ENCODE results near the gene CLEC3B. TPM values are rescaled to one million over a fixed set of nuclear protein-coding genes. Genes with fewer than 3 reads are reported as not detected.

CLEC3B gene
- total RNA-seq, 2 donors from 2014 or later, result 0.25 TPM; not detected in 1

DNA sequence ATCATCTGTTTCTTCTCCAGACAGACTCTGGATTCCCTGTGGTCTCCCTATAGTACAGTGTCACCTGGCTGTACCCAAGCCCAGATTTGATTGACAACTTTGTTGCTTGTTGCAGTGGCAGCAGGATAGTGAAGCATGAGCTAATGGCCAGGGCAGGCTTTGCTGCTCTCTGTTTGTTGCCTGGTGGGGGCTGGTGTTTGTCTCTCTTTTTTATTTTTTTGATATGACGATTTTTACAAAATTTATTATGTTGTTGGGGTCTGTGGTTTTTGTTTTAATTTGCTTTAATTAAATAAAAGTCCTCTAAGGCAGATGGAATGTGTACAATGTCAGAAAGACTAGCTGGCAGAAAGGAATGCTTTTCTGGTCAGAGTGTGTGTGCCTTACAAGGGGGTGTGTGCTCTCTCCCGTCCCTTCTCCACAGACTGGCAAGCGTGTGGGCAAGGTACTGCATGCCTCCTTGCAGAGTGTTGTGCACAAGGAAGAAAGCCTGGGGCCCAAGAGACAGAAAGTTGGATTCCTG lies 15.2 kb upstream of the CLEC3B start:
- ATAC-seq (replicated peaks in 1 of 2) (no peak), DNase-seq (no peak)
- no peak overlapping the region for H3K4me3 Mint-ChIP-seq
- H3K4me1 Mint-ChIP-seq (ENCODE audit: low read depth), result peaks cover 13% of the 10 kb centered on the region
- H3K27me3 Mint-ChIP-seq (ENCODE audit: low read depth), result no peaks in the 10 kb centered on the region
- H3K27ac Mint-ChIP-seq, result peak overlapping the region; percentile 65
- H3K9me3 Mint-ChIP-seq, result no peaks in the 10 kb centered on the region
- H3K36me3 Mint-ChIP-seq (ENCODE audit: insufficient read depth in 2 of 2), result peaks cover 5 to 33% of the 10 kb centered on the region in 2 donors

DNA sequence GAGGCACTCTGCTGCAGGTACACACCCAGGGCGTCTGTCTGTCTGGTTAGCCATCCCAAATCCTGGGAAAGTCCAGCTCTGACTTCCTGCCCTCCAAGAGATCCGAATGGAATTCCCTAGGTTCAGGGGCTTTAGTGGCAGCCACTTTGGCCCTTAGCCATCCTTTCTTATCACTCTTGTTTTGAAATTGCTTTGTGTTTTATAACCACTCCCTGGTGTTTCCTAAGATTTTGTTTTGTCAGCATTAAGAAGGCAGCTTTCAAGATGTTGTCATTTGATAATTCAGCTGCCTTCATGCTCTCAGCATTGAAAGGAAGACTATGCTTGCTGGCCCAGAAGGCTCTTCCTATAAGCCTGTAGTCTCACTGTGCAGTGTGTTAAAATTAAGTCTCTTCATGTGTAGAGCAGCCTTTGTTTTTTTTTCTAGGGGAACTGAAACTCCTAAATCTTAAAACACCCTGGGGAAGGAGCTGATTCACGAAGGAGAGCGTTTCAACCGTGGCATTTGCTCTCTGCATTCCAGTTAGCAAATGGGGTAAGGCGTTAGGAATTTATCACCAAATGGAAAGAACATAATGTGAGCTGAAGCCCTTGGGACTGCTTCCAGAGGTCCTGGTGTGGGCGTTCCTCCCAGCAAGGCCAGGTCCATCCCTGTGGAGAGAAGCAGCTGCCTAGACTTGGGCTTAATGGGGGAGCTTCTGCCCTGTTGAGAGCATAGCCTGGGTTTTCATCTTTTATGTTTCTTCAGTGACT lies 14.2 kb upstream of the CLEC3B start:
- DNase-seq (no peak), ATAC-seq (replicated peaks in 1 of 2) (no peak)
- H3K36me3 Mint-ChIP-seq (ENCODE audit: insufficient read depth in 2 of 2), result peaks cover 5 to 34% of the 10 kb centered on the region in 2 donors
- no peak overlapping the region for H3K4me3 Mint-ChIP-seq
- no peaks in the 10 kb centered on the region for H3K9me3 Mint-ChIP-seq
- H3K27ac Mint-ChIP-seq, result peak overlapping the region; percentile 17
- H3K4me1 Mint-ChIP-seq (ENCODE audit: low read depth), result peaks cover 8% of the 10 kb centered on the region
- no peaks in the 10 kb centered on the region for H3K27me3 Mint-ChIP-seq (ENCODE audit: low read depth)

GRCh38 chr3:45012577-45012976 lies 13.5 kb upstream of the CLEC3B start:
- Mint-ChIP-seq H3K36me3 (ENCODE audit: insufficient read depth in 2 of 2) (peaks cover 5 to 30% of the 10 kb centered on the region in 2 donors), H3K27me3 (ENCODE audit: low read depth) (no peaks in the 10 kb centered on the region), H3K27ac (no peak overlapping the region), H3K9me3 (no peaks in the 10 kb centered on the region), H3K4me1 (ENCODE audit: low read depth) (peaks cover 5% of the 10 kb centered on the region), H3K4me3 (no peak overlapping the region)
- no peak for ATAC-seq (replicated peaks in 1 of 2)
- no peak for DNase-seq

GRCh38 chr3:45016916-45017315 lies 9.2 kb upstream of the CLEC3B start:
- DNase-seq, result no peak
- H3K9me3 Mint-ChIP-seq, result no peaks in the 10 kb centered on the region
- no peaks in the 10 kb centered on the region for H3K27me3 Mint-ChIP-seq (ENCODE audit: low read depth)
- H3K27ac Mint-ChIP-seq, result no peak overlapping the region
- H3K36me3 Mint-ChIP-seq (ENCODE audit: insufficient read depth in 2 of 2), result peaks cover 0 to 17% of the 10 kb centered on the region in 2 donors
- no peak for ATAC-seq (replicated peaks in 1 of 2)
- H3K4me3 Mint-ChIP-seq, result no peak overlapping the region
- H3K4me1 Mint-ChIP-seq (ENCODE audit: low read depth), result peaks cover 14% of the 10 kb centered on the region

DNA sequence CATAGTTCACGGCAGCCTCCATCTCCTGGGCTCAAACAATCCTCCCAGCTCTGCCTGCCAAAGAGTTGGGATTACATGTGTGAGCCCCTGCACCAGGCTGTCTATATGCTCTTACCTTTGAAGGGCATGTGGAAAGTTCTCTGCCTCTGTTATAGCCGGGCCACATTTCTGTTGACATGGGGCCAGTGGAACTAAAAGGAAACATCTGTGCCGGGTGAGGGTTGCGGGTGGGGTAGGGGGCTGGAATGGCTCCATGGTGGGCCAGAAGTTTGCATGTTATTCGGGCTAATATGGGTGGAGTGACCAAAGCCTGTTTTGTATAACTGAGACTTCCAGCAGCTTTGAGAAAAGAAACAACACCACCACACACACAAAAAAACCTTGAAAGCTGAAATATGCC lies 8.3 kb upstream of the CLEC3B start:
- Mint-ChIP-seq H3K4me1 (ENCODE audit: low read depth) (peaks cover 14% of the 10 kb centered on the region), H3K36me3 (ENCODE audit: insufficient read depth in 2 of 2) (peaks cover 0 to 14% of the 10 kb centered on the region in 2 donors), H3K9me3 (no peaks in the 10 kb centered on the region), H3K4me3 (no peak overlapping the region), H3K27ac (no peak overlapping the region), H3K27me3 (ENCODE audit: low read depth) (no peaks in the 10 kb centered on the region)
- DNase-seq (no peak), ATAC-seq (replicated peaks in 1 of 2) (no peak)

DNA sequence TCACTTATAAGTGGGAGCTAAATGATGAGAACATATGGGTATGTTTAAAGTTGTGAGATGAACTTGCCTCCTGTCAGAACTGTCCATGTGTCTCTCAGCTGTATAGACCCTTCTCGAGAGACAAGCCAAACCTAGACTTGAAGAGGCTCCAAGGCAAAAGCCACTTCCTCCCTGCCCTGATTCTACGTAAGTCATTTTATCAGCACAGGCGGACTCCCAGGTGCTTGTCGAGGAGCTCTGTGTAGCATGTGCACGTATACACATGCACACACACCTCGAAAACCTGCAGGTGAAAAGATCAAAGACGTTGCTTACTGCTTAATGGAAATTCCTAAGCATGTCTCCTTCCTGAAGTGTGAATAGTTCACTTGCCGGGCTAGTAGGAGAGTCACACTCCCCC lies 5.6 kb upstream of the CLEC3B start:
- Mint-ChIP-seq H3K36me3 (ENCODE audit: insufficient read depth in 2 of 2) (peaks cover 0 to 4% of the 10 kb centered on the region in 2 donors), H3K4me1 (ENCODE audit: low read depth) (peaks cover 14% of the 10 kb centered on the region), H3K9me3 (no peaks in the 10 kb centered on the region), H3K27me3 (ENCODE audit: low read depth) (no peaks in the 10 kb centered on the region), H3K4me3 (no peak overlapping the region), H3K27ac (no peak overlapping the region)
- no peak for DNase-seq
- ATAC-seq (replicated peaks in 1 of 2), result peak; percentile 22 to 47

DNA sequence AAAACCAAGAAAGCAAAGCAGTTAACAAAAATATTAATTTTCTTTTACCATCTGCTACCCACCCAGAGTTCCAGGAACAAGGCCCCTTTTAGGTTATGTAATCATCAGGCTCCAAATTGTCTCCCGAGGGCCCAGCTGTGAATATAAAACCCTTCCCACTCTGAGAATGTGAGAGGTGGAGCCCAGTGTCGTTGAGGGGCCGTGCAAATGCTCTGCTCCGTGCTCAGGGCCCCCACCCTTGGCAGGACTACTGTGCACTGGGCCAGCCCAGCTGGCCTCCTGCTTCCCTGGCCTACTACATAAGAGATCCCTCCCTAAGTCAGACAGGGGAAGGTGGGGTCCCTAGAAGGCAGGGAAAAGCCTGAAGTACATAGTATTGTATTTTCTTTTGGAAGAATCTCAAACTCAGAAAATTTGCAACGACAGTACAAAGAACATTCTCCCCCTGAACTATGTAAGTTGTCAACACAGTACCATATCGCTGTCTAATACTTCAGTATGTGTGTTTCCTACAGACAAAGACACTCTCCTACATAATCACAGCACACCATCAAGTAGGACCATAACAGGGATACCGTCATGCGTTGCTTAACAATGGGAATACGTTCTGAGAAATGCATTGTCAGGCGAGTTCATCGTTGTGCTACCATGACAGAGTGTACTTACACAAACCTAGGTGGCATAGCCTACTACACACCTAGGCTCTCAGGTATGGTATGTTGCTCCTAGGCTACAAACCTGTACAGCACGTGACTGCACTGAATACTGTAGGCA lies 4.4 kb upstream of the CLEC3B start:
- no peaks in the 10 kb centered on the region for H3K36me3 Mint-ChIP-seq (ENCODE audit: insufficient read depth in 2 of 2)
- no peak overlapping the region for H3K4me3 Mint-ChIP-seq
- H3K9me3 Mint-ChIP-seq, result no peaks in the 10 kb centered on the region
- no peaks in the 10 kb centered on the region for H3K27me3 Mint-ChIP-seq (ENCODE audit: low read depth)
- DNase-seq, result no peak
- H3K27ac Mint-ChIP-seq, result no peak overlapping the region
- H3K4me1 Mint-ChIP-seq (ENCODE audit: low read depth), result peaks cover 14% of the 10 kb centered on the region
- no peak for ATAC-seq (replicated peaks in 1 of 2)

- no peak for ATAC-seq (replicated peaks in 1 of 2)
- Mint-ChIP-seq H3K27ac (no peak overlapping the region), H3K4me3 (no peak overlapping the region), H3K36me3 (ENCODE audit: insufficient read depth in 2 of 2) (no peaks in the 10 kb centered on the region), H3K4me1 (ENCODE audit: low read depth) (peaks cover 14% of the 10 kb centered on the region), H3K27me3 (ENCODE audit: low read depth) (no peaks in the 10 kb centered on the region), H3K9me3 (no peaks in the 10 kb centered on the region)
- DNase-seq, result no peak
Observed at GRCh38 chr3:45023675-45024074, 2.4 kb upstream of the CLEC3B start.

DNA sequence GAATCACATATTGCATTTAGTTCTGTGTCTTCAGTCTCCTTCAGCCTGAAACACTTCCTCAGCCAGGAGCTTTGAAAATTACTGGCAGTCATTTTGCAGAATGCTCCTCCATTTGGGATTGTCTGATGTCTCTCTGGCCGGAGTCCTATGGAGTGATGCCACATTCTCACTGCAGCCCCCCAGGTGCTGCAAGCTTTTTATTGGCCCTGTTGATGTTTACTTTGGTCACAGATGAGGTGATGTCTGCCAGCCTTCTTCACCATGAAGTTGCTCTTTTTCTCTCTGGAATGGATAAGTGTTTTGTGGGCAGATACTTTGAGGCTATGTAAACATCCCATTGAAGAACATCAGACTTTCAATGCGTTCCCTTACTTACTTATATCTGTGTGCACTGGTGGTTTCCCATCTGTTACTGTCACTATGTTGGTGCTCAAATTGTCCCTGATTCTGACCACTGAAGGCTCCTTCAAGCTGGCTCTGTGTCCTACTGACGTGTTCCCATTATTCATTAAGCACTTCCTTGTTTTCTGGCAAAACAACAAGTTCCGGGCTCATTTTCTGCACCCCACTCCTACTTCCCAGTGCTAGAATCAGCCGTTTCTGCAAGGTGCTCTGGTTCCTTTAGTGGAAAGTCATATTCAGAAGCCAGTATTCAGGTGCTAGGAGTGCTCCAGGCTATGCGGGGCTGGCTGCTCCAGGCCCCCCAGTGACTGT lies 1.4 kb upstream of the CLEC3B start:
- H3K27ac Mint-ChIP-seq, result no peak overlapping the region
- H3K4me3 Mint-ChIP-seq, result no peak overlapping the region
- no peak for DNase-seq
- H3K36me3 Mint-ChIP-seq (ENCODE audit: insufficient read depth in 2 of 2), result no peaks in the 10 kb centered on the region
- H3K9me3 Mint-ChIP-seq, result no peaks in the 10 kb centered on the region
- H3K4me1 Mint-ChIP-seq (ENCODE audit: low read depth), result peaks cover 14% of the 10 kb centered on the region
- no peaks in the 10 kb centered on the region for H3K27me3 Mint-ChIP-seq (ENCODE audit: low read depth)
- ATAC-seq (replicated peaks in 1 of 2), result no peak

DNA sequence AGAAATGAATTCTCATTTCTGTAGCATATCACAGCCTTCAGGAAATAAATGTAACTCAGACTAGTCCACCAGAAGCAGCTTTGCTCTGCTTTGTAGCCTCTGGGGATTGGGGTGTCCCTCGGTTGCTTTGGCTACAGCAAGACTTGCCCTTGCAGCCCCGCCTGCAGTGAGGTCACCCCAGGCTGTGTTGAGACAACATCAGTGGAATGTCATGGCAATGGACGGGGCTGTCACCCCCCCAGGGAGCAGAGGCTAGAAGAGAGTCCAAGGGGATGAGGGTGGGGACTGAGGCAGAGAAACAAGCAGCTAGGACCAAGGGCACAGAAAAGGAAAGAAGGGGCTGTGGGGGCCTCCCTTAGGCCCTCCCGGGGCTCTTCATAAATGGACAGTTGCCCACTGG lies 854 bp downstream of the CLEC3B start:
- Mint-ChIP-seq H3K27ac (no peak overlapping the region), H3K27me3 (ENCODE audit: low read depth) (no peaks in the 10 kb centered on the region), H3K36me3 (ENCODE audit: insufficient read depth in 2 of 2) (no peaks in the 10 kb centered on the region), H3K4me1 (ENCODE audit: low read depth) (no peaks in the 10 kb centered on the region), H3K9me3 (no peaks in the 10 kb centered on the region), H3K4me3 (no peak overlapping the region)
- DNase-seq, result no peak
- no peak for ATAC-seq (replicated peaks in 1 of 2)

- H3K4me1 Mint-ChIP-seq (ENCODE audit: low read depth), result no peaks in the 10 kb centered on the region
- no peak for ATAC-seq (replicated peaks in 1 of 2)
- H3K27me3 Mint-ChIP-seq (ENCODE audit: low read depth), result no peaks in the 10 kb centered on the region
- H3K36me3 Mint-ChIP-seq (ENCODE audit: insufficient read depth in 2 of 2), result no peaks in the 10 kb centered on the region
- no peak for DNase-seq
- H3K27ac Mint-ChIP-seq, result no peak overlapping the region
- H3K4me3 Mint-ChIP-seq, result no peak overlapping the region
- H3K9me3 Mint-ChIP-seq, result no peaks in the 10 kb centered on the region
Observed at GRCh38 chr3:45027441-45027840, 1.3 kb downstream of the CLEC3B start.

DNA sequence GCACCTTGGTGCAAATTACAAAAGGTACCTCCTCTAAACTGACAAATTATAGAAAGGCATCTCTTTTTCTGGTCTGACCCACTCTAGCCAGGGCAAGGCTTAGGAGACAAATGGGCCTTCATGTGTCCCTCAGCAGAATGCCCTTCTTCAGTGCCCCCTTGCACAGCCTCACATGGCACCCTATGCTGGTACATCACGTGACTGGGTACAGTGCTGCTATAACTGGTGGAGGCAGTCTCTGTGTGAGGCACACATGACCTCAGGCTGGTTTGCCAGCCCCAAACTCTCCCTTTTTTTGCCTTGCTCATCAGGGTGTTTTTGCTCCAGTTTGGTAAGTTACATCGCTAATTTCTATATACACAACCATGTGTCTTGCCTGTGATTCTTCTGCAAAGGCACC lies 3.1 kb downstream of the CLEC3B start:
- Mint-ChIP-seq H3K4me1 (ENCODE audit: low read depth) (peaks cover 2% of the 10 kb centered on the region), H3K27ac (no peak overlapping the region), H3K36me3 (ENCODE audit: insufficient read depth in 2 of 2) (no peaks in the 10 kb centered on the region), H3K27me3 (ENCODE audit: low read depth) (peaks cover 11% of the 10 kb centered on the region), H3K9me3 (no peaks in the 10 kb centered on the region), H3K4me3 (no peak overlapping the region)
- no peak for DNase-seq
- no peak for ATAC-seq (replicated peaks in 1 of 2)

GRCh38 chr3:45029661-45030060 lies 3.6 kb downstream of the CLEC3B start:
- DNase-seq (no peak), ATAC-seq (replicated peaks in 1 of 2) (no peak)
- Mint-ChIP-seq H3K4me3 (no peak overlapping the region), H3K36me3 (ENCODE audit: insufficient read depth in 2 of 2) (no peaks in the 10 kb centered on the region), H3K4me1 (ENCODE audit: low read depth) (peaks cover 7% of the 10 kb centered on the region), H3K9me3 (no peaks in the 10 kb centered on the region), H3K27ac (no peak overlapping the region), H3K27me3 (ENCODE audit: low read depth) (peaks cover 15% of the 10 kb centered on the region)

Measured in activated T-cell treated with anti-CD3 and anti-CD28 coated beads, Interleukin-2, amount 50 U/mL, for 72 hours (primary cell).